ENCODE measurements around the gene MAML3.

DNA sequence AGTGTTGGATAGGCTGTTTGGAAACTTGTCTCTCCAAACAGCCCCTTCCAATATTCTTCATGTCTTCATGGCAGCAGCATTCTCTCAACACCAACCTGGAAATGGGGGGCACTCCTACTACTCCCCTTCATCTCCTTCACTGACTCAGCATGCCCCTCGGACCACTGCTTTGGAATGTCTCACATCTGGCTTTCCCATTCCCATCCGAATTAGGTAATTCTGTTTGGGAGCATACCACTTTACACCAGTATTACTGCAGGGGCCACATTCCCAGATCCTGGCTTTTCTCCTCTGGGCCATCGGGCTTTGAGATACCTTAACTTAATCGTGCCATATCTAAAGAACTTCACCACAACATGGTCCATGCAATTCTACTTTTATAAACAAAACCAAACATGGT lies 100.8 kb downstream of the MAML3 start:
- TF ChIP-seq, protein P1, sequence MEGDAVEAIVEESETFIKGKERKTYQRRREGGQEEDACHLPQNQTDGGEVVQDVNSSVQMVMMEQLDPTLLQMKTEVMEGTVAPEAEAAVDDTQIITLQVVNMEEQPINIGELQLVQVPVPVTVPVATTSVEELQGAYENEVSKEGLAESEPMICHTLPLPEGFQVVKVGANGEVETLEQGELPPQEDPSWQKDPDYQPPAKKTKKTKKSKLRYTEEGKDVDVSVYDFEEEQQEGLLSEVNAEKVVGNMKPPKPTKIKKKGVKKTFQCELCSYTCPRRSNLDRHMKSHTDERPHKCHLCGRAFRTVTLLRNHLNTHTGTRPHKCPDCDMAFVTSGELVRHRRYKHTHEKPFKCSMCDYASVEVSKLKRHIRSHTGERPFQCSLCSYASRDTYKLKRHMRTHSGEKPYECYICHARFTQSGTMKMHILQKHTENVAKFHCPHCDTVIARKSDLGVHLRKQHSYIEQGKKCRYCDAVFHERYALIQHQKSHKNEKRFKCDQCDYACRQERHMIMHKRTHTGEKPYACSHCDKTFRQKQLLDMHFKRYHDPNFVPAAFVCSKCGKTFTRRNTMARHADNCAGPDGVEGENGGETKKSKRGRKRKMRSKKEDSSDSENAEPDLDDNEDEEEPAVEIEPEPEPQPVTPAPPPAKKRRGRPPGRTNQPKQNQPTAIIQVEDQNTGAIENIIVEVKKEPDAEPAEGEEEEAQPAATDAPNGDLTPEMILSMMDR (IDR thresholded peaks at IDR 0.05), result no peak
- TF ChIP-seq POLR2A (IDR thresholded peaks at IDR 0.05), result no peak

Data from uterus (tissue), 2 donors.